ENCODE results near the gene PORCN.

DNA sequence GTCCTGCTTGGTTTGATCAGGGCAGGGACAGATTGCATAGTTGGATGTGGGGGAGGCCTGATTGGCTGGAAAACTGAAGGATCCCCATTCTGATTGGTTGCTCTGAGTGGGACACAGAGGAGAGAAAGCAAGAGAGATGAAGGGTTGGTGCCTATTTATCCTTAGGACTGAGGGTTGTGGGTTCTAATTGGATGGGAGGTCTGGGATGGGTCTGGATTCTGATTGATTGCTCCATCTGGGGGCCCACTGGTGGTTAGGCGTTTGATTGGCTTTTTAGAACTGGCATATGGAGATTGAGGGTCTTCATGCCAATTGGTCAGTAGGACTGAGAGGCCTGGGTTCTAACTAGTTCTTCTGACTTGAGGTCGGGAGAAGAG, 12.2 kb downstream of the PORCN start:
- TF ChIP-seq, protein P1, sequence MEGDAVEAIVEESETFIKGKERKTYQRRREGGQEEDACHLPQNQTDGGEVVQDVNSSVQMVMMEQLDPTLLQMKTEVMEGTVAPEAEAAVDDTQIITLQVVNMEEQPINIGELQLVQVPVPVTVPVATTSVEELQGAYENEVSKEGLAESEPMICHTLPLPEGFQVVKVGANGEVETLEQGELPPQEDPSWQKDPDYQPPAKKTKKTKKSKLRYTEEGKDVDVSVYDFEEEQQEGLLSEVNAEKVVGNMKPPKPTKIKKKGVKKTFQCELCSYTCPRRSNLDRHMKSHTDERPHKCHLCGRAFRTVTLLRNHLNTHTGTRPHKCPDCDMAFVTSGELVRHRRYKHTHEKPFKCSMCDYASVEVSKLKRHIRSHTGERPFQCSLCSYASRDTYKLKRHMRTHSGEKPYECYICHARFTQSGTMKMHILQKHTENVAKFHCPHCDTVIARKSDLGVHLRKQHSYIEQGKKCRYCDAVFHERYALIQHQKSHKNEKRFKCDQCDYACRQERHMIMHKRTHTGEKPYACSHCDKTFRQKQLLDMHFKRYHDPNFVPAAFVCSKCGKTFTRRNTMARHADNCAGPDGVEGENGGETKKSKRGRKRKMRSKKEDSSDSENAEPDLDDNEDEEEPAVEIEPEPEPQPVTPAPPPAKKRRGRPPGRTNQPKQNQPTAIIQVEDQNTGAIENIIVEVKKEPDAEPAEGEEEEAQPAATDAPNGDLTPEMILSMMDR (IDR thresholded peaks at IDR 0.05; ENCODE audit: low read depth, low read length, missing input control), result no peak
- TF ChIP-seq, protein P2, sequence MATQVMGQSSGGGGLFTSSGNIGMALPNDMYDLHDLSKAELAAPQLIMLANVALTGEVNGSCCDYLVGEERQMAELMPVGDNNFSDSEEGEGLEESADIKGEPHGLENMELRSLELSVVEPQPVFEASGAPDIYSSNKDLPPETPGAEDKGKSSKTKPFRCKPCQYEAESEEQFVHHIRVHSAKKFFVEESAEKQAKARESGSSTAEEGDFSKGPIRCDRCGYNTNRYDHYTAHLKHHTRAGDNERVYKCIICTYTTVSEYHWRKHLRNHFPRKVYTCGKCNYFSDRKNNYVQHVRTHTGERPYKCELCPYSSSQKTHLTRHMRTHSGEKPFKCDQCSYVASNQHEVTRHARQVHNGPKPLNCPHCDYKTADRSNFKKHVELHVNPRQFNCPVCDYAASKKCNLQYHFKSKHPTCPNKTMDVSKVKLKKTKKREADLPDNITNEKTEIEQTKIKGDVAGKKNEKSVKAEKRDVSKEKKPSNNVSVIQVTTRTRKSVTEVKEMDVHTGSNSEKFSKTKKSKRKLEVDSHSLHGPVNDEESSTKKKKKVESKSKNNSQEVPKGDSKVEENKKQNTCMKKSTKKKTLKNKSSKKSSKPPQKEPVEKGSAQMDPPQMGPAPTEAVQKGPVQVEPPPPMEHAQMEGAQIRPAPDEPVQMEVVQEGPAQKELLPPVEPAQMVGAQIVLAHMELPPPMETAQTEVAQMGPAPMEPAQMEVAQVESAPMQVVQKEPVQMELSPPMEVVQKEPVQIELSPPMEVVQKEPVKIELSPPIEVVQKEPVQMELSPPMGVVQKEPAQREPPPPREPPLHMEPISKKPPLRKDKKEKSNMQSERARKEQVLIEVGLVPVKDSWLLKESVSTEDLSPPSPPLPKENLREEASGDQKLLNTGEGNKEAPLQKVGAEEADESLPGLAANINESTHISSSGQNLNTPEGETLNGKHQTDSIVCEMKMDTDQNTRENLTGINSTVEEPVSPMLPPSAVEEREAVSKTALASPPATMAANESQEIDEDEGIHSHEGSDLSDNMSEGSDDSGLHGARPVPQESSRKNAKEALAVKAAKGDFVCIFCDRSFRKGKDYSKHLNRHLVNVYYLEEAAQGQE (IDR thresholded peaks at IDR 0.05), result no peak
- no peak for TF ChIP-seq JUND (IDR thresholded peaks at IDR 0.05)
- no peak for TF ChIP-seq TAF1 (conservative IDR thresholded peaks at IDR 0.05)
- TF ChIP-seq RAD21 (IDR thresholded peaks at IDR 0.05), result no peak
- no peak for TF ChIP-seq YY1 (IDR thresholded peaks at IDR 0.05)

Data from liver (tissue), 3 donors.